Right cardiac atrium (tissue), 5 donors: Measurements from ENCODE around the gene PIGU. TPM values are rescaled to one million over a fixed set of nuclear protein-coding genes. Genes with fewer than 3 reads are reported as not detected.

Experiments
- ATAC-seq, 2 donors: fragments of 200-7000 bp; cut with Tn5 transposase; one replicate each; pipeline versions ENCODE4 v1.8.0 to v1.9.1; 2020; ENCODE audit warnings: moderate library complexity in 2 of 2, mild to moderate bottlenecking in 1 of 2
- DNase-seq, 3 donors: peaks; one replicate each; pipeline ENCODE4 v3.0.0-alpha.2; 2020
- H3K27ac ChIP-seq: one replicate; pipeline ENCODE4 v1.5.1; 2013; ENCODE audit warnings: mild to moderate bottlenecking, low read length, control low read depth, moderate library complexity
- H3K27me3 ChIP-seq: one replicate; pipeline ENCODE4 v1.6.1; 2013; ENCODE audit not compliant: control insufficient read depth, insufficient read depth
- H3K4me1 ChIP-seq: one replicate; pipeline ENCODE4 v1.6.1; 2013; ENCODE audit warnings: low read length; ENCODE audit not compliant: control insufficient read depth, insufficient read depth
- H3K4me3 ChIP-seq: one replicate; pipeline ENCODE4 v1.5.1; 2013; ENCODE audit warnings: low read length, control low read depth
- H3K9me3 ChIP-seq: one replicate; pipeline ENCODE4 v1.6.1; 2013; ENCODE audit warnings: low read length; ENCODE audit not compliant: control insufficient read depth
- WGBS: extraction: QIAGEN DNeasy Blood & Tissue Kit; methylation state at CpG from one replicate; pipeline ENCODE4 v1.1.7; 2013; 5-methylcytosine and 5-hydroxymethylcytosine counted together
- intact Hi-C, 4 donors: fragments of 100-400 bp; cut with DNase I; formaldehyde crosslinking; loops; one replicate each; pipeline versions ENCODE4 v1.11.0 to v1.14.0; 2022 to 2023
- polyA plus RNA-seq: library from polyadenylated mRNA; stranded (reverse); fragments of 200-250 nt; gene quantifications from one replicate; pipeline ENCODE4 v1.2.3, GENCODE V29; 2013
- total RNA-seq, 4 donors: library from RNA; stranded (reverse); fragmentation: NEBNext Ultra II Directional; extraction: Animal tissue kit (Norgen Biotek cat#: 25700); gene quantifications; one replicate each; pipeline ENCODE4 v1.2.1, GENCODE V29; 2021
- donor health status: healthy with polysubstance abuse.
- donor health status: DM: no; HTN: yes; CAD: no.
- donor health status: DM: no; HTN: no; CAD: no.
- donor health status: DM: no; HTN: yes; CAD: no; lungs with severe emphysema.
- donor health status: DM: yes; HTN: yes; CAD: no.

Gene PIGU
- total and polyA plus RNA-seq, 5 donors, result 11.6 to 18.9 (median 14.2) TPM

- ATAC-seq (peak; percentile 15 to 31), DNase-seq (peak in 2 of 3 donors; percentile 33 to 57)
- WGBS, result 50% methylated on average over 4 of the region's 4 CpGs
- Histone ChIP-seq H3K4me1 (no peaks in the 10 kb centered on the region), H3K4me3 (no peak overlapping the region), H3K27ac (peak overlapping the region; percentile 42), H3K27me3 (no peaks in the 10 kb centered on the region), H3K9me3 (no peaks in the 10 kb centered on the region)
- intact Hi-C loops, result no loop called here
These were observed 123.5 kb downstream of the PIGU start for GRCh38 chr20:34553366-34553867.

- DNase-seq (peak in 1 of 3 donors; percentile 20), ATAC-seq (no peak)
- Histone ChIP-seq H3K27ac (no peak overlapping the region), H3K27me3 (no peaks in the 10 kb centered on the region), H3K9me3 (no peaks in the 10 kb centered on the region), H3K4me3 (no peak overlapping the region), H3K4me1 (no peaks in the 10 kb centered on the region)
- intact Hi-C loops, result no loop called here
- 94% methylated on average over 6 of the region's 6 CpGs for WGBS
These were observed 124.3 kb downstream of the PIGU start for GRCh38 chr20:34552569-34552968.

DNA sequence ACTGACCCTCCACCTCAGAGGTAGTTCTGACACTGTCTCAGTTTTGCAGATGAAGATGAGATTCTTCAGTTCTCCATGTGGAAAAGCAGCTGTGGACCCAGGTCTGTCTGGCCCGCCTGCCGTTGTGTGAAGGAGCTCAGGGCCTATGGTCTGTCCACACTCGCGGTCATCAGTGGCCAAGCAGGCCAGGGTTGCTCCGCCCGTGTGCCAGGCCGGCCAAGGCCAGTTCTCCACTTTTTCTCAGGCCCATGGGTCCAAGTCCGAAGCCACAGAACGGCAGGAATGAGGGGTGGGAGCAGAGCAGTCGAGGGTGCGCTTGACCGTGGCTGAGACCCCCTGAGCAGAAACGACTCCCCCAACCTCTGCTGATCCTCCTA lies 127.0 kb downstream of the PIGU start:
- Histone ChIP-seq H3K4me1 (no peaks in the 10 kb centered on the region), H3K27me3 (no peaks in the 10 kb centered on the region), H3K27ac (no peak overlapping the region), H3K9me3 (no peaks in the 10 kb centered on the region), H3K4me3 (no peak overlapping the region)
- peak in 1 of 2 donors; percentile 7 for ATAC-seq
- intact Hi-C loops, result no loop called here
- DNase-seq, result no peak
- WGBS, result 90% methylated on average over 13 of the region's 13 CpGs

DNA sequence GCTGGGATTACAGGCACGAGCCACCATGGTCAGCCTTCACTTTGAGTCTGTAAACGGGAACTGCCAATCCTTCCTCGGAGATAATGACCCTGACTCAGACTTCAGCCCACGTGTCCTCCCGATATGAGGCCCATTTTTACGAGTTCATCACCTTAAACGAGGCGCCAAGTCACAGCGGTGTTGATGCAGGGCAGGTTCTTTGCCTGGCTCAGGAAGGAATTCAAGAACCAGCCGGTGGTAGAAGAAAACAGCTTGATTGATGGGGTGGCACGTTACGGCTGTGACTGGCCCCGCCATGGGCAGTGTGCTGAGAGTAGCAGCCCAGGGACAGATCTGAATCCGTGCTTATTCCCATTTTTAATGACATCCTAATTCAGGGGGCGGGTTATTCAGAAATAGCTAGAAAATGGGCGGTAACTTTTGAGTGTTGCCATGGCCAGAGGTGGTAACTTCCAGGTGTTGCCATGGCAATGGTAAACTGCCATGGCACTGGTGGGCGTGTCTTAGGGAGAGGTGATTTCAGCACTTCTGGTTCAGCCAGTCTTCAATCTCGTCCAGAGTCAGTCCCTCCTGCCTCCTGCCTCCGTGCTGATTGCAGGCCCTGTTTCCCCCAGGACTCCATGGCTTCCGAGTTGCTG lies 127.5 kb downstream of the PIGU start:
- Histone ChIP-seq H3K4me3 (no peak overlapping the region), H3K27ac (no peak overlapping the region), H3K9me3 (no peaks in the 10 kb centered on the region), H3K4me1 (no peaks in the 10 kb centered on the region), H3K27me3 (no peaks in the 10 kb centered on the region)
- ATAC-seq (no peak), DNase-seq (no peak)
- 60% methylated on average over 20 of the region's 20 CpGs for WGBS
- intact Hi-C loops, result no loop called here

DNA sequence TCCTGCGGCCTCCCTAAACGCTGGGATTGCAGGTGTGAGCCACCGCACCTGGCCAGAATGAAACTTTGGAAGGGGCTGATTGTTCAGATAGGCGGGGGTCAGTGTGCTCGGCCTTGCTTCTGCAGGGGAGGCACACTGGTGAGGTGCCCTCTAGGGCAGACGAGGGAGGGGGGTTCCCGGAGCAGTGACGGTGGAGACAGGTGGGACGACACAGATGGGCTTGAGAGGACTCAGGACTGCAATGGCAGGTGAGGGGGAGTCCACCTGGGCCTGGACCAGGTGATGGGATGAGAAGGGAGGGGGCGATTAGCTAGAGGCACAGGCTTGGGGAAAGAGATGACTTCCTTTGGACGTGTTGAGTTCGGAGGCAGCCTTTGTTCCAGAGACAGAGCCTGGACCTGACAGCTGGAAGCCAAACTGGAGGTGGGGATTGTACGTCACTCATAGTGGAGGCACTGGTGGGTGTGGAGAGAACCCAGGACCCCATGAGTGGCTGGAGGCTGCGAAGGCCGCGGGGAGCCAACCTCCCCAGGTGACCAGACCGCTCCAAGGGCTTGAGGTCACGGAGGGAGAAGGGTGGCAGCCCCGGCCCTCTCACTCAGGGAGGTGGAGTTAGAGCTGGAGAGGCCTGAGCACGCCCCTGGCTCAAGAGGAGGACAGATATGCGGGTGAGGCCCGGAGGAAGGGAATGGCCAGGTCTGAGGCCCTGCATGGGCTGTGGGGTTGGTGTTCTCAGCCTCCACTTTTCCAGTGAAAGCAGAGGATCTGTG lies 128.9 kb downstream of the PIGU start:
- Histone ChIP-seq H3K4me3 (no peak overlapping the region), H3K9me3 (no peaks in the 10 kb centered on the region)

DNA sequence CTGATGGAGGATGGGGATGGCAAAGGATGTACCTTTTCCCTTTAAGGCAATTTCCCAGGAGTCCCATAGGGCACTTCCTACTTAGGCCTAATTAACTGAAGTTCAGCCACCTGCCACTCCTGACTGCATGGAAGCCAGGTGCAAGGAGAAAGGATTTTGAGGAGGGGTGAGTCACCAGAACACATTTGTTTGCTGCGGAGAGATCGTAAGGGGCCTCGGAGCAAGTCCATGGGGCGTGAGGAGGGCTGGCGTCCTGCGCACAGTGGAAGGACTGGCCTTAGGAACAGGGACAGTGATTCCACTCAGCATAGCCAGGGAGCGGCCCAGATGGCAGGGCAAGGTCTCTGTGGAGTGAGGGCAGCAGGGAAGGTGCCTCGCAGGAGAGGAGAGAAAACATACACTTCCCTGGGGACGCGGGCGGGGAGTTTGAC lies 130.1 kb downstream of the PIGU start:
- 92% methylated on average over 11 of the region's 11 CpGs for WGBS
- intact Hi-C loops, result no loop called here
- H3K27ac ChIP-seq, result no peak overlapping the region
- ATAC-seq (peak in 1 of 2 donors; percentile 29), DNase-seq (no peak)
- no peak overlapping the region for H3K4me3 ChIP-seq
- no peaks in the 10 kb centered on the region for H3K9me3 ChIP-seq
- H3K27me3 ChIP-seq, result no peaks in the 10 kb centered on the region
- no peaks in the 10 kb centered on the region for H3K4me1 ChIP-seq

More for the DNA sequence above, 128.9 kb downstream of the PIGU start:
- H3K27ac ChIP-seq, result no peak overlapping the region
- ATAC-seq (no peak), DNase-seq (no peak)
- WGBS, result 92% methylated on average over 22 of the region's 22 CpGs
- no peaks in the 10 kb centered on the region for H3K4me1 ChIP-seq
- no peaks in the 10 kb centered on the region for H3K27me3 ChIP-seq
- intact Hi-C loops, result no loop called here

GRCh38 chr20:34544109-34544796 lies 132.6 kb downstream of the PIGU start:
- peak; percentile 43 to 54 for ATAC-seq
- H3K27ac ChIP-seq, result no peak overlapping the region
- intact Hi-C loops, result no loop called here
- no peaks in the 10 kb centered on the region for H3K9me3 ChIP-seq
- no peaks in the 10 kb centered on the region for H3K4me1 ChIP-seq
- H3K27me3 ChIP-seq, result no peaks in the 10 kb centered on the region
- 16% methylated on average over 19 of the region's 19 CpGs for WGBS
- H3K4me3 ChIP-seq, result peak overlapping the region; percentile 3
- DNase-seq, result peak in 1 of 3 donors; percentile 68

DNA sequence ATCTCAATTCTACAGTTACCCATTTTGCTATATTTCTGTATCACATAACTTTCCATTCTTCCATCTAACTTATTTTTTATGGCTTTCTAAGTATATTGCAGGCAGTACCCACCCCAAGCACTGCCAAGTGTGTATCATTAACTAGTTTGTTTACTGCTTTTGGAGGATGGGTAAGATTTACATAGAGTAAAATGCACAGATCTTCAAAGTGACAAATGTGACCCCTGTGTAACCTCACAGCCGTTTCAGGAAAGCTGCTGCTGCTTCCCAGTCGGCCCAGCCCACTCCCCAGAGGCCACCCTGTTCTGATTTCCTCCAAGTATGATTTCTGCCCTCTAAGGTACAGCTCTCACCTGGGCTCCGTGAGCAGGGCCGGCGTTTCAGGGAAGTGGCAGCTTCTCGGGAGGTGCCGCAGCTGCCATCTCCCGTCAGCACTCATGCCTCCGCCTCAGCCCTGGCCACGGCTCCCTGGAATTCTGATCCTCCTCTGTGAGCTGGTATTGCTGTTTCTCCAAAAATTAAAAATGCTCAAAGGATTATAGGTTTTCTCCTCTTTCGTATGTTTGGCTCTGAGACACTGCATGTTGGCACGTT lies 133.3 kb downstream of the PIGU start:
- no peak overlapping the region for H3K27ac ChIP-seq
- 64% methylated on average over 12 of the region's 12 CpGs for WGBS
- H3K9me3 ChIP-seq, result no peaks in the 10 kb centered on the region
- no peaks in the 10 kb centered on the region for H3K27me3 ChIP-seq
- intact Hi-C loops, result no loop called here
- no peak for ATAC-seq
- peak in 1 of 3 donors; percentile 26 for DNase-seq
- H3K4me1 ChIP-seq, result no peaks in the 10 kb centered on the region
- H3K4me3 ChIP-seq, result no peak overlapping the region

- Histone ChIP-seq H3K9me3 (no peaks in the 10 kb centered on the region), H3K27ac (no peak overlapping the region), H3K4me3 (no peak overlapping the region), H3K27me3 (no peaks in the 10 kb centered on the region), H3K4me1 (no peaks in the 10 kb centered on the region)
- ATAC-seq (no peak), DNase-seq (no peak)
- WGBS, result 96% methylated on average over 6 of the region's 6 CpGs
- intact Hi-C loops, result no loop called here
These were observed 134.5 kb downstream of the PIGU start for GRCh38 chr20:34542439-34542838.

- Histone ChIP-seq H3K27ac (no peak overlapping the region), H3K9me3 (no peaks in the 10 kb centered on the region), H3K27me3 (no peaks in the 10 kb centered on the region), H3K4me3 (no peak overlapping the region), H3K4me1 (no peaks in the 10 kb centered on the region)
- DNase-seq (peak in 1 of 3 donors; percentile 37), ATAC-seq (no peak)
- intact Hi-C loops, result no loop called here
- WGBS, result 59% methylated on average over 16 of the region's 16 CpGs
These were observed 135.0 kb downstream of the PIGU start for GRCh38 chr20:34541917-34542316.
